Measurements from ENCODE around the gene DDX1.
A peak's percentile ranks its signal among the peaks of the same experiment; 100 is the strongest.

Gene DDX1

GRCh38 chr2:15641530-15641982 lies 49.9 kb downstream of the DDX1 start:
- TF ChIP-seq TAF1 (IDR thresholded peaks at IDR 0.05; ENCODE audit: low read depth, low read length) = no peak
- TF ChIP-seq SPI1 (IDR thresholded peaks at IDR 0.05; ENCODE audit: low read depth, low read length) = no peak
- no peak for TF ChIP-seq POLR2AphosphoS5 (IDR thresholded peaks at IDR 0.05; ENCODE audit: low read depth, low read length)
- no peak for TF ChIP-seq POU2F2 (IDR thresholded peaks at IDR 0.05; ENCODE audit: low read depth, low read length)
- no peak for DNase-seq (ENCODE audit: insufficient read length, low spot score)
- FAIRE-seq = no peak

- no peak for FAIRE-seq
- TF ChIP-seq SPI1 (IDR thresholded peaks at IDR 0.05; ENCODE audit: low read depth, low read length) = no peak
- TF ChIP-seq TAF1 (IDR thresholded peaks at IDR 0.05; ENCODE audit: low read depth, low read length) = no peak
- TF ChIP-seq POLR2A (IDR thresholded peaks at IDR 0.05; ENCODE audit: low read depth, low read length) = no peak
- TF ChIP-seq POLR2AphosphoS5 (IDR thresholded peaks at IDR 0.05; ENCODE audit: low read depth, low read length) = no peak
- no peak for TF ChIP-seq PAX5 (IDR thresholded peaks at IDR 0.05; ENCODE audit: insufficient read depth, low read length, severe bottlenecking)
- TF ChIP-seq POU2F2 (IDR thresholded peaks at IDR 0.05; ENCODE audit: low read depth, low read length) = no peak
- no peak for DNase-seq (ENCODE audit: insufficient read length, low spot score)
Measured at GRCh38 chr2:15642011-15642814, 50.5 kb downstream of the DDX1 start.

GRCh38 chr2:15642815-15643500 lies 51.3 kb downstream of the DDX1 start:
- FAIRE-seq (no peak), DNase-seq (ENCODE audit: insufficient read length, low spot score) (no peak)
- no peak for TF ChIP-seq POU2F2 (IDR thresholded peaks at IDR 0.05; ENCODE audit: low read depth, low read length)
- no peak for TF ChIP-seq POLR2A (IDR thresholded peaks at IDR 0.05; ENCODE audit: low read depth, low read length)
- no peak for TF ChIP-seq PAX5 (IDR thresholded peaks at IDR 0.05; ENCODE audit: insufficient read depth, low read length, severe bottlenecking)
- TF ChIP-seq SPI1 (IDR thresholded peaks at IDR 0.05; ENCODE audit: low read depth, low read length) = no peak
- no peak for TF ChIP-seq TAF1 (IDR thresholded peaks at IDR 0.05; ENCODE audit: low read depth, low read length)
- no peak for TF ChIP-seq POLR2AphosphoS5 (IDR thresholded peaks at IDR 0.05; ENCODE audit: low read depth, low read length)

- TF ChIP-seq POLR2A (IDR thresholded peaks at IDR 0.05; ENCODE audit: low read depth, low read length) (no peak), POU2F2 (IDR thresholded peaks at IDR 0.05; ENCODE audit: low read depth, low read length) (no peak), SPI1 (IDR thresholded peaks at IDR 0.05; ENCODE audit: low read depth, low read length) (no peak), TAF1 (IDR thresholded peaks at IDR 0.05; ENCODE audit: low read depth, low read length) (no peak), PAX5 (IDR thresholded peaks at IDR 0.05; ENCODE audit: insufficient read depth, low read length, severe bottlenecking) (no peak), POLR2AphosphoS5 (IDR thresholded peaks at IDR 0.05; ENCODE audit: low read depth, low read length) (no peak)
- FAIRE-seq (no peak), DNase-seq (ENCODE audit: insufficient read length, low spot score) (no peak)
Measured at GRCh38 chr2:15643791-15644585, 52.3 kb downstream of the DDX1 start.

GRCh38 chr2:15645300-15645699 lies 53.6 kb downstream of the DDX1 start:
- TF ChIP-seq POU2F2 (IDR thresholded peaks at IDR 0.05; ENCODE audit: low read depth, low read length) (no peak), SPI1 (IDR thresholded peaks at IDR 0.05; ENCODE audit: low read depth, low read length) (no peak), POLR2A (IDR thresholded peaks at IDR 0.05; ENCODE audit: low read depth, low read length) (no peak), POLR2AphosphoS5 (IDR thresholded peaks at IDR 0.05; ENCODE audit: low read depth, low read length) (no peak), TAF1 (IDR thresholded peaks at IDR 0.05; ENCODE audit: low read depth, low read length) (no peak), PAX5 (IDR thresholded peaks at IDR 0.05; ENCODE audit: insufficient read depth, low read length, severe bottlenecking) (no peak)
- DNase-seq (ENCODE audit: insufficient read length, low spot score) = no peak
- no peak for FAIRE-seq

GRCh38 chr2:15645720-15646385 lies 54.2 kb downstream of the DDX1 start:
- FAIRE-seq (peak; percentile 47), DNase-seq (ENCODE audit: insufficient read length, low spot score) (no peak)
- TF ChIP-seq POLR2A (IDR thresholded peaks at IDR 0.05; ENCODE audit: low read depth, low read length) = no peak
- TF ChIP-seq TAF1 (IDR thresholded peaks at IDR 0.05; ENCODE audit: low read depth, low read length) = no peak
- no peak for TF ChIP-seq POU2F2 (IDR thresholded peaks at IDR 0.05; ENCODE audit: low read depth, low read length)
- TF ChIP-seq PAX5 (IDR thresholded peaks at IDR 0.05; ENCODE audit: insufficient read depth, low read length, severe bottlenecking) = no peak
- TF ChIP-seq SPI1 (IDR thresholded peaks at IDR 0.05; ENCODE audit: low read depth, low read length) = no peak
- no peak for TF ChIP-seq POLR2AphosphoS5 (IDR thresholded peaks at IDR 0.05; ENCODE audit: low read depth, low read length)

GRCh38 chr2:15646661-15647060 lies 55.0 kb downstream of the DDX1 start:
- DNase-seq (ENCODE audit: insufficient read length, low spot score) = no peak
- TF ChIP-seq PAX5 (IDR thresholded peaks at IDR 0.05; ENCODE audit: insufficient read depth, low read length, severe bottlenecking) (no peak), POLR2AphosphoS5 (IDR thresholded peaks at IDR 0.05; ENCODE audit: low read depth, low read length) (no peak), POU2F2 (IDR thresholded peaks at IDR 0.05; ENCODE audit: low read depth, low read length) (no peak), POLR2A (IDR thresholded peaks at IDR 0.05; ENCODE audit: low read depth, low read length) (no peak), SPI1 (IDR thresholded peaks at IDR 0.05; ENCODE audit: low read depth, low read length) (no peak), TAF1 (IDR thresholded peaks at IDR 0.05; ENCODE audit: low read depth, low read length) (no peak)
- peak; percentile 5 for FAIRE-seq
